ENCODE data around the gene AMDHD1.

AMDHD1 gene

DNA sequence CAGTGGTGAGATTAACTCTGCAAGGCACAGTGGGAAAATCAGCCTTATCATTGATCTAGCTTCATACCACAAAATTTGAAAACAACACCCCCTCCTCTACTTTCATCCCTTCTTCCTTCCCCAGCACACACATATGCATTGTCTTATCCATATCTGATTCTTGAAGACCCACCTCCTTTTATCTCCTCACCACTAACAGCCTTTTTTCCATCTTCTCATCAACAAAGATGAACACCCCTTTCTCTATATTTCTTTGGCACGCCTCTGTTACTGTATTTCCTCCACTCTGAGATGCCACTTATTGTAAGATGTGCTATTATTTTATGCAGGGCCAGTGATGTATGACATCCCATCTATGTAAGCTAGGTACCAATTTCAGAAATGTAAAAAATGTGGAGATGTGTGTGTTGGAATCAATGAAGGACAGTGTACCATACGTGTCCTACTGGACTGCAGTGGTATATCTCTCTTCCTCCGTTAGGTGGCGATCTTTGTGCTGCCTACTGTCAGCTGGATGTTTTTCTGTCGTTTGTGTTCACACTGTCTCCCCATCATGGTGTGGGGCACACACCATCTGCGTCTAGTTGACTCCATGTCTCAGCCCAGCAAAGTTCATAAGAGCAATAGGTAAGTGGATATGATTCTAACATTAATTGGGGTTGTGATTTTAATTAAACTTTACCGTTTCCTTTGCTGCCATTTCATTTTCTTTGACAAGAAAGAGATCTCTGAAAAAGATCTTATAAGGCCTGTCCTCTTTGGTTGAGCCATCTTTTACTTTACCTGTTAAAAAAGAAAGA, 24.7 kb upstream of the AMDHD1 start:
- no peaks in the 10 kb centered on the region for H3K36me3 ChIP-seq (ENCODE audit: low read depth)
- H3K4me3 ChIP-seq (ENCODE audit: severe bottlenecking) = no peak overlapping the region
- ATAC-seq (ENCODE audit: low read depth) = peak; percentile 69; the same call in 2 of the 3 replicates
- H3K27ac ChIP-seq (ENCODE audit: poor library complexity, severe bottlenecking) = no peak overlapping the region
- no peak for DNase-seq (ENCODE audit: low spot score)
- H3K27me3 ChIP-seq (ENCODE audit: insufficient read depth, poor library complexity, severe bottlenecking) = no peaks in the 10 kb centered on the region
- no peaks in the 10 kb centered on the region for H3K9me3 ChIP-seq (ENCODE audit: severe bottlenecking)
- H3K4me1 ChIP-seq (ENCODE audit: insufficient read depth, poor library complexity, severe bottlenecking) = no peaks in the 10 kb centered on the region
- TF ChIP-seq, protein P1, sequence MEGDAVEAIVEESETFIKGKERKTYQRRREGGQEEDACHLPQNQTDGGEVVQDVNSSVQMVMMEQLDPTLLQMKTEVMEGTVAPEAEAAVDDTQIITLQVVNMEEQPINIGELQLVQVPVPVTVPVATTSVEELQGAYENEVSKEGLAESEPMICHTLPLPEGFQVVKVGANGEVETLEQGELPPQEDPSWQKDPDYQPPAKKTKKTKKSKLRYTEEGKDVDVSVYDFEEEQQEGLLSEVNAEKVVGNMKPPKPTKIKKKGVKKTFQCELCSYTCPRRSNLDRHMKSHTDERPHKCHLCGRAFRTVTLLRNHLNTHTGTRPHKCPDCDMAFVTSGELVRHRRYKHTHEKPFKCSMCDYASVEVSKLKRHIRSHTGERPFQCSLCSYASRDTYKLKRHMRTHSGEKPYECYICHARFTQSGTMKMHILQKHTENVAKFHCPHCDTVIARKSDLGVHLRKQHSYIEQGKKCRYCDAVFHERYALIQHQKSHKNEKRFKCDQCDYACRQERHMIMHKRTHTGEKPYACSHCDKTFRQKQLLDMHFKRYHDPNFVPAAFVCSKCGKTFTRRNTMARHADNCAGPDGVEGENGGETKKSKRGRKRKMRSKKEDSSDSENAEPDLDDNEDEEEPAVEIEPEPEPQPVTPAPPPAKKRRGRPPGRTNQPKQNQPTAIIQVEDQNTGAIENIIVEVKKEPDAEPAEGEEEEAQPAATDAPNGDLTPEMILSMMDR (IDR thresholded peaks at IDR 0.05; ENCODE audit: poor library complexity, severe bottlenecking) = peak; percentile 84

DNA sequence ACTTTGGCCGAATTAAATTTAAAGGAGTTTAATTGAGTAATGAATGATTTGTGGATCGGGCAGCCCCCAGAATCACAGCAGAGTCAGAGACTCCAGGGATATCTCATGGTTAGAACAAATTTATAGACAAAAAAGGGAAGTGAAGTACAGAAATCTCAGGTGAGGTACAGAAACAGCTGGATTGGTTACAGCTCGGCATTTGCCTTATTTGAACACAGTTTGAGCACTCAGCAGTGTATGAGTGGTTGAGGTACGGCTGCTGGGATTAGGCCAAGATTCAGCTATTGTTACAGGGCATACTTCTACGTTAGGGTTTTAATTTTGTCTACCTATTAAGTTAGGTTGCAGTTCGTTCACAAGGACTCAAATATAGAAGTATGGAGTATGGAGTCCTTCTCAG, 24.0 kb upstream of the AMDHD1 start:
- Histone ChIP-seq H3K27ac (ENCODE audit: poor library complexity, severe bottlenecking) (no peak overlapping the region), H3K4me1 (ENCODE audit: insufficient read depth, poor library complexity, severe bottlenecking) (no peaks in the 10 kb centered on the region), H3K9me3 (ENCODE audit: severe bottlenecking) (no peaks in the 10 kb centered on the region), H3K27me3 (ENCODE audit: insufficient read depth, poor library complexity, severe bottlenecking) (no peaks in the 10 kb centered on the region), H3K36me3 (ENCODE audit: low read depth) (no peaks in the 10 kb centered on the region), H3K4me3 (ENCODE audit: severe bottlenecking) (no peak overlapping the region)
- DNase-seq (ENCODE audit: low spot score) = no peak
- TF ChIP-seq, protein P1 (IDR thresholded peaks at IDR 0.05; ENCODE audit: poor library complexity, severe bottlenecking) = no peak
- no peak for ATAC-seq (ENCODE audit: low read depth)

DNA sequence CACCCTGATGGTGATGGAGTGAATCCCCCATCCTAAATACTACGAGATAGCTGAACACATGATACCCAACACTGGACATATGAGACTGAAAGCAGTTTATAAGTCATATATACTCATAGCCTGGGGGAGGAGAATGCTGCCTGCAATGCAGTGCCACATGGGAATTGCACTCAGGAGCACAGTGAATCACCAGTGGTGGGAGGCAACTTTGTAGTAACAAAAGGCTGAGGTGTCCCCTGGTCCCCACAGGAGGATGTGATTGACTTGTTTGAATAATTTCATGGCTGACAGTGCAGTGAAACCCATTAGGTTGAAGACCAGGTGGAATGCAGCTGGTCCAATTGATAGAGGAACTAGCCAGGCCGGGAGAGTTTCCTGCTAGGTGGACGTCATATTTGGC, 20.9 kb upstream of the AMDHD1 start:
- H3K27ac ChIP-seq (ENCODE audit: poor library complexity, severe bottlenecking) = no peak overlapping the region
- no peak overlapping the region for H3K4me3 ChIP-seq (ENCODE audit: severe bottlenecking)
- H3K4me1 ChIP-seq (ENCODE audit: insufficient read depth, poor library complexity, severe bottlenecking) = no peaks in the 10 kb centered on the region
- TF ChIP-seq, protein P1 (IDR thresholded peaks at IDR 0.05; ENCODE audit: poor library complexity, severe bottlenecking) = no peak
- H3K36me3 ChIP-seq (ENCODE audit: low read depth) = no peaks in the 10 kb centered on the region
- ATAC-seq (ENCODE audit: low read depth) = no peak
- H3K9me3 ChIP-seq (ENCODE audit: severe bottlenecking) = no peaks in the 10 kb centered on the region
- no peak for DNase-seq (ENCODE audit: low spot score)
- H3K27me3 ChIP-seq (ENCODE audit: insufficient read depth, poor library complexity, severe bottlenecking) = no peaks in the 10 kb centered on the region

DNA sequence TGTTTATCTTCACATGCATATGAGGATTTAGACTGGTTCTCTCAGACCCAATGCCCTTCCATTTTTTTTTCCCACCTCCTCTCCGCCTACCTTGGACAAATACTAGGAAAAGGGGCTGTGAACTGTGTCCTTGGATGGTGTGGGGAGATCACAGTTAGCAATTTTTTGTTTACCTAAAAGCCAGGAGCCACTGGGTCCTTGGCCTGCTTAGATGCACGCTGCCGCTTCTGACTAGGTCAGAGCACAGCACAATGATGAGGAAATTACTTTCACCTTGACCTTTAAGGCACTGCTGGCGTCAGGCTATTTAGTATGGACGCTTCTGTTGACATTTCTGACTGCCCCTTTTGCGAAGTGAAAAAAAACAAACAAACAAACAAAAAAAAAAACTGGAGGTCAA, 2.6 kb upstream of the AMDHD1 start:
- no peaks in the 10 kb centered on the region for H3K36me3 ChIP-seq (ENCODE audit: low read depth)
- H3K27ac ChIP-seq (ENCODE audit: poor library complexity, severe bottlenecking) = no peak overlapping the region
- ATAC-seq (ENCODE audit: low read depth) = no peak
- H3K4me1 ChIP-seq (ENCODE audit: insufficient read depth, poor library complexity, severe bottlenecking) = no peaks in the 10 kb centered on the region
- TF ChIP-seq, protein P1 (IDR thresholded peaks at IDR 0.05; ENCODE audit: poor library complexity, severe bottlenecking) = no peak
- H3K9me3 ChIP-seq (ENCODE audit: severe bottlenecking) = no peaks in the 10 kb centered on the region
- no peaks in the 10 kb centered on the region for H3K27me3 ChIP-seq (ENCODE audit: insufficient read depth, poor library complexity, severe bottlenecking)
- DNase-seq (ENCODE audit: low spot score) = no peak
- no peak overlapping the region for H3K4me3 ChIP-seq (ENCODE audit: severe bottlenecking)

DNA sequence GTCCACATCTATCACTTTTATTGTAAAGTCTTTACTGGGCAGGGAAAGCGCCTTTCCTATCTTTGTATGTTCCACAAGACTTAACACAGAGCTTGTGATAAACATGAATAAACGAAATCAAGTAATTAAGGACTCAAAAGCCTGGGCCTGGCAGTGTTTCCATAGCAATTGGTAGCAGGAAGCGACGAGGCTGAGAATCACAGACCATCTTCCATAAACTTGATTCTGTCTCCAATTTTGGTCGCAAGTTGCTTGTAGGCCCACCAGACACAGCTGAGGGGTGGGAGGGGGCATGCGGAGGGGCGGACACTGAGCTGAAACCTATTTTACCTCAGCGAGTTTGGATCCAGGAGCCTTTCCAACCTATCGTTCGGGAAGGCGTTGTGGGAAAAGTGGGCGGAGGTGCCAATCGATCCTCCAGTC, 1.0 kb upstream of the AMDHD1 start:
- Histone ChIP-seq H3K4me3 (ENCODE audit: severe bottlenecking) (peak overlapping the region; percentile 66), H3K9me3 (ENCODE audit: severe bottlenecking) (no peaks in the 10 kb centered on the region), H3K27ac (ENCODE audit: poor library complexity, severe bottlenecking) (peak overlapping the region; percentile 50), H3K27me3 (ENCODE audit: insufficient read depth, poor library complexity, severe bottlenecking) (no peaks in the 10 kb centered on the region), H3K36me3 (ENCODE audit: low read depth) (no peaks in the 10 kb centered on the region), H3K4me1 (ENCODE audit: insufficient read depth, poor library complexity, severe bottlenecking) (no peaks in the 10 kb centered on the region)
- TF ChIP-seq, protein P1 (IDR thresholded peaks at IDR 0.05; ENCODE audit: poor library complexity, severe bottlenecking) = no peak
- no peak for DNase-seq (ENCODE audit: low spot score)
- no peak; the same call in 2 of the 3 replicates for ATAC-seq (ENCODE audit: low read depth)

Data from RWPE2 (cell line).